Neural cell (in vitro differentiated cells): ENCODE measurements around the gene ABCC3.

Experiments used
- CTCF ChIP-seq: fragments of 450-650 bp; IDR thresholded peaks from 2 replicates; pipeline ENCODE4 v1.5.1; 2014; ENCODE audit warnings: antibody characterized with exemption, mild to moderate bottlenecking, moderate library complexity; ENCODE audit not compliant: poor library complexity, severe bottlenecking
- EP300 ChIP-seq: fragments of 450-650 bp; conservative IDR thresholded peaks from 2 replicates; pipeline ENCODE4 v1.6.1; 2014; ENCODE audit warnings: antibody characterized with exemption, mild to moderate bottlenecking, moderate library complexity; ENCODE audit not compliant: poor library complexity, severe bottlenecking
- POLR2AphosphoS5 ChIP-seq: IDR thresholded peaks from 2 replicates; pipeline ENCODE4 v1.6.1; 2012

GRCh38 chr17:50587571-50587970 is 47.1 kb upstream of the ABCC3 start:
- TF ChIP-seq CTCF: no peak
- TF ChIP-seq EP300: no peak
- TF ChIP-seq POLR2AphosphoS5: no peak
